Lower leg skin (tissue), 4 donors: Measurements from ENCODE around the gene GABRB2. TPM values are rescaled to one million over a fixed set of nuclear protein-coding genes. Genes with fewer than 3 reads are reported as not detected.
"Not testable (repeated sequence)": the region's sequence is repeated elsewhere in the genome, so short reads cannot be mapped to it uniquely, and the experiment has no call there.

ENCODE experiments used
- DNase-seq, 2 donors: peaks; one replicate each; pipeline ENCODE4 v3.0.0-alpha.2; 2019; ENCODE audit warnings: low spot score in 2 of 2
- H3K4me3 ChIP-seq: fragments of 200-600 bp; sonication (generic); 2 replicates; pipeline ENCODE4 v1.5.1; 2017; ENCODE audit warnings: mild to moderate bottlenecking, low read depth; ENCODE audit not compliant: poor library complexity, severe bottlenecking
- POLR2A ChIP-seq, 2 donors: fragments of 450-650 bp; IDR thresholded peaks; one replicate each; pipeline ENCODE4 v1.6.1; 2016 to 2017; ENCODE audit warnings: antibody characterized with exemption in 2 of 2, mild to moderate bottlenecking in 1 of 2, moderate library complexity in 1 of 2
- WGBS, 2 donors: methylation state at CpG; one replicate each; pipeline ENCODE4 v1.1.5; 2018; 5-methylcytosine and 5-hydroxymethylcytosine counted together
- intact Hi-C: fragments of 100-400 bp; cut with DNase I; formaldehyde crosslinking; loops from one replicate; pipeline ENCODE4 v1.15.0; 2023; ENCODE audit warnings: low total_unique reads
- total RNA-seq, 4 donors: library from RNA; depleted of rRNA; stranded (reverse); fragments of >200 nt; gene quantifications; one replicate each; pipeline ENCODE4 v1.1.0, GENCODE V29; 2016
- TF ChIP-seq, protein P1 (sequence below), 3 donors: fragments of 450-650 bp; IDR thresholded peaks; one replicate each; pipeline ENCODE4 v1.5.1; 2016; ENCODE audit warnings: antibody characterized with exemption in 3 of 3, mild to moderate bottlenecking in 3 of 3, moderate library complexity in 2 of 3

The GABRB2 gene
- total RNA-seq, 4 donors from 2014 or later = 0.19 to 0.67 (median 0.45) TPM; not detected in 1

DNA sequence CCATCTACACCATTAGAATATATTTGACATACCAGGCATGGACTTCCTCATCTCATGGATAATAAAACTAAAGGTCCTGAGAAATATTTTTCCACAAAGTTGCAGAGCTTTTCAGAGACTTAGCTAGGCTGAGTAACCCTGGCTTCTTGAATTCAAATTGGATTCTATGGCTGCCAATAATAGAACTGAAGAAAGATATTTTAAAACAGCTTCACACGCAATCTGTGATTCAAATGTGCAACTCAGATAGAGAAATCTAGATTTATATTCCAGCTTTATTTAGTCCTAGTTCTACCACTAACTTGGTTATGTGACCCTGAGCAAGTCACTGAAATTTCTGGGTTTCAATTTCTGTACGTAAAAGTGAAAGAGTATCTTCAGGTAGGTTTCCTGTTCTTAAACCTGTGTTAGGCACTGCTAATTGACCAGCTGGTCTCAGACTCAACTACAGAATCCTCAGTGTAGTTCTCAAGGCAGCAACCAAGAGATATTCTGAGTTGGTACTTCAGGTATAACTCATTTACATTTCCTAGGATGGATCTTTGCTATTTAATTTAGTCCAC, 235.3 kb downstream of the GABRB2 start:
- intact Hi-C loops = no loop called here
- WGBS, 2 donors = 85 to 90% methylated on average over 2 of the region's 2 CpGs
- no peak overlapping the region for H3K4me3 ChIP-seq
- DNase-seq = no peak
- TF ChIP-seq POLR2A (IDR thresholded peaks at IDR 0.05) = no peak
- TF ChIP-seq, protein P1, sequence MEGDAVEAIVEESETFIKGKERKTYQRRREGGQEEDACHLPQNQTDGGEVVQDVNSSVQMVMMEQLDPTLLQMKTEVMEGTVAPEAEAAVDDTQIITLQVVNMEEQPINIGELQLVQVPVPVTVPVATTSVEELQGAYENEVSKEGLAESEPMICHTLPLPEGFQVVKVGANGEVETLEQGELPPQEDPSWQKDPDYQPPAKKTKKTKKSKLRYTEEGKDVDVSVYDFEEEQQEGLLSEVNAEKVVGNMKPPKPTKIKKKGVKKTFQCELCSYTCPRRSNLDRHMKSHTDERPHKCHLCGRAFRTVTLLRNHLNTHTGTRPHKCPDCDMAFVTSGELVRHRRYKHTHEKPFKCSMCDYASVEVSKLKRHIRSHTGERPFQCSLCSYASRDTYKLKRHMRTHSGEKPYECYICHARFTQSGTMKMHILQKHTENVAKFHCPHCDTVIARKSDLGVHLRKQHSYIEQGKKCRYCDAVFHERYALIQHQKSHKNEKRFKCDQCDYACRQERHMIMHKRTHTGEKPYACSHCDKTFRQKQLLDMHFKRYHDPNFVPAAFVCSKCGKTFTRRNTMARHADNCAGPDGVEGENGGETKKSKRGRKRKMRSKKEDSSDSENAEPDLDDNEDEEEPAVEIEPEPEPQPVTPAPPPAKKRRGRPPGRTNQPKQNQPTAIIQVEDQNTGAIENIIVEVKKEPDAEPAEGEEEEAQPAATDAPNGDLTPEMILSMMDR (IDR thresholded peaks at IDR 0.05) = no peak

DNA sequence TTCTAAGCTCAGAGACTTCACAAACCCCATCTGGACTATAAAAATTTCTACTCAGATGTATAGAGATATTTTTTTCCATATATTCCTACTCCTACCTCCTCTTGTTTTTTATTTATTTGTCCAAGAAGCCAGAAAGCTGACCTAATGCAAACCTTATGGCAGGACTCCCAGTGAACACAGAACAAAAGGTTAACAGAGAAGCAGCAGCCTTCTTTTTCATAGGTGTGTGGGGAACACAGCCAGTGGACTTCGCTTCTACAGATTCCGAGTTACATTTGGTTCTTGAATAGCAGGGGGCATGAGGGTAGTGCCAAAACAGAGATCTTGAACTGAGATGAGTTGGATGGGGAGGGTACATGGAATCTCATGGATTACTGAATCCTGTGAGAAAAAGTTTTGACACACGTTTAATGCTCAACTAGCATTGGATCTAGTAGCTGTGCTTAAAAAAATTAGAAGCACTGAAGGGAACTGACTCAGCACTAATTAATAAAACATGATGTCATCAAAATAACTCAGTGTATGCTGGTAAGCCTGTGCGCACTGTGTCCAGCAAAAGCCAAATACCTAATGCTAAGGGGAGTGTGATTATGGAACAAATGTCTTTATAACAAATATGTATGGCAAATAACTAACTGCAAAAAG, 240.1 kb downstream of the GABRB2 start:
- WGBS, 2 donors = 50 to 66% methylated on average over 4 of the region's 4 CpGs
- H3K4me3 ChIP-seq = no peak overlapping the region
- no peak for TF ChIP-seq POLR2A (IDR thresholded peaks at IDR 0.05)
- TF ChIP-seq, protein P1 (IDR thresholded peaks at IDR 0.05) = no peak

DNA sequence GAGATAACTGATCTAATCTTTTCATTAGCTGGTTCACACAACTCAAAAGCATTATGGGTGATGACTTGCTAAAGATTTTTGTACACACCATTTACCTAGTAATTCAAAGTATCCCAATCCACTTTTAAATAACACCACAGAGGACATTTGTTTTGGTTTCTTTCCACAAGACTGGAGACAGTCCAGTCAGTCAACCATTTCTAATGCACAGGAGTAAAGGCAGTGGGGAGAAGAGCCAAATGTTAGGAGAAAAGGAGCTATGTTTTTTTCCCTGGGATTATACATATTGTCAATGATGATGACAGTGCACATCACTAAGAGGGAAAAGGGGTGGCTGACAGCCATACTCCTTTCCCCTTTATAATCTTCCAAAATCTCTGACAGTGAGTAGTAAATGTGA, 240.9 kb downstream of the GABRB2 start:
- TF ChIP-seq POLR2A (IDR thresholded peaks at IDR 0.05) = no peak
- TF ChIP-seq, protein P1 (IDR thresholded peaks at IDR 0.05) = no peak
- no peak overlapping the region for H3K4me3 ChIP-seq
- no peak for DNase-seq
- intact Hi-C loops = no loop called here

More for the DNA sequence above, 240.1 kb downstream of the GABRB2 start:
- intact Hi-C loops = no loop called here
- DNase-seq = no peak

GRCh38 chr5:161302559-161302958, 244.0 kb downstream of the GABRB2 start:
- intact Hi-C loops = no loop called here
- DNase-seq = no peak
- TF ChIP-seq POLR2A (IDR thresholded peaks at IDR 0.05) = no peak
- TF ChIP-seq, protein P1 (IDR thresholded peaks at IDR 0.05) = no peak
- WGBS, 2 donors = 72 to 79% methylated on average over 1 of the region's 1 CpG
- H3K4me3 ChIP-seq = no peak overlapping the region

GRCh38 chr5:161301586-161301985, 244.9 kb downstream of the GABRB2 start:
- no peak overlapping the region for H3K4me3 ChIP-seq
- intact Hi-C loops = no loop called here
- WGBS, 2 donors = 78 to 85% methylated on average over 2 of the region's 2 CpGs
- TF ChIP-seq, protein P1 (IDR thresholded peaks at IDR 0.05) = no peak
- TF ChIP-seq POLR2A (IDR thresholded peaks at IDR 0.05) = no peak
- no peak for DNase-seq

DNA sequence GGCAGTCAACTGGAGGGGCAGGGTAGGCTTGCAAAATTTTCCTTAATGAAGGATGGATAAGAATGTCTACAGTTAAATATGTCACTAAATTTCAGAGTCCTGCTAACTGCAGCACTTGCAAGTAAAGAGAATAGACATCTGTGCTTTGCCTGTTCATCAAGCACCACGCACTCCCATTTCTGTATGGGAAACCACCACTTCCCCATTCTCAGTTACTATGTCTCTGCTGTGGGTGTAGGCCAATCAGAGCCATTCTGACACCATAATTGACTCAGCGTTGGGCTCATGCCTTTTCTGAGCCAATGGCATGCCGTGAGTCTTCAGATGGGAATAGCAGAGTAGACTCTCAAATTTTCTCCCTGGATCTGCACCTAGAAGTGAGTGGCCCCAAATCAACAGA, 247.5 kb downstream of the GABRB2 start:
- TF ChIP-seq, protein P1 (IDR thresholded peaks at IDR 0.05) = no peak
- no peak for TF ChIP-seq POLR2A (IDR thresholded peaks at IDR 0.05)
- DNase-seq = no peak
- intact Hi-C loops = no loop called here
- H3K4me3 ChIP-seq = no peak overlapping the region
- WGBS, 2 donors = 84 to 91% methylated on average over 3 of the region's 3 CpGs

- intact Hi-C loops = not testable (repeated sequence)
- 57 to 74% methylated on average over 2 of the region's 2 CpGs for WGBS, 2 donors
Measured at GRCh38 chr5:161297388-161297787, 249.1 kb downstream of the GABRB2 start.

More at GRCh38 chr5:161297388-161297787, 249.1 kb downstream of the GABRB2 start:
- not testable (repeated sequence) for H3K4me3 ChIP-seq, DNase-seq
